H54 (cell line): ENCODE data around the gene PAK4.
"Not testable (repeated sequence)": the region's sequence is repeated elsewhere in the genome, so short reads cannot be mapped to it uniquely, and the experiment has no call there.

ENCODE experiments used
- DNase-seq: peaks from one replicate; pipeline ENCODE4 v3.0.0; 2011; ENCODE audit warnings: low spot score, mixed read lengths; ENCODE audit not compliant: insufficient read length
- FAIRE-seq: peaks from 3 replicates; lab custom pipeline; 2011; peaks lifted over from hg19 to GRCh38; lab: Jason Lieb, UNC
- POLR2A ChIP-seq: IDR thresholded peaks from 2 replicates; pipeline ENCODE4 v1.6.1; 2011; ENCODE audit warnings: low read depth, mild to moderate bottlenecking, low read length

The PAK4 gene

DNA sequence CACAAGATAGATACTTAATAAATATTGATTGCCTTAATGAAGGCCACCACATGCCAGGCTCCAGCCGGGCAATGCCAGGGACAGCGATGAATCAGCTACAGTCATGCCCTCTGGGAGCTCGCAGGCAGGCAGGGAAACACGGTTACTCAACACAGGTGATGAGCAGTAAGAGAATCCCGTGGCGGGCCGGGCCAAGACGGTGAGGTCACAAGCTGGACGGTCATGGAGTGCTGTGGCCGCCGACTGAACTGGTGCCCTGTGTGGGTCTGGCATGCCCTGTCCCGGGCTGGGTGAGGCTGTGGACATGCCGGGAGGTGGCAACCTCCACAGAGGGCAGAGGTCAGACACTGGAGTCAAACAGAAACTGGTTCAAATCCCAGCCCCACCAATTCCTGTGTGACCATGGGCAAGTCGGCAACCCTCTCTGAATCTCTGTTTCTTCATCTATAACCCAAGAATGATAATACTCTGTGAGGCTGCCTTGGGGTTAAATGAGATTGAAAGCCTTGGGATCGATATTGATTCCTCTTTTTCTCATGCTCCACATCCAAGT, 13.2 kb upstream of the PAK4 start:
- no peak for TF ChIP-seq POLR2A
- FAIRE-seq (peak; percentile 83), DNase-seq (peak; percentile 98)

DNA sequence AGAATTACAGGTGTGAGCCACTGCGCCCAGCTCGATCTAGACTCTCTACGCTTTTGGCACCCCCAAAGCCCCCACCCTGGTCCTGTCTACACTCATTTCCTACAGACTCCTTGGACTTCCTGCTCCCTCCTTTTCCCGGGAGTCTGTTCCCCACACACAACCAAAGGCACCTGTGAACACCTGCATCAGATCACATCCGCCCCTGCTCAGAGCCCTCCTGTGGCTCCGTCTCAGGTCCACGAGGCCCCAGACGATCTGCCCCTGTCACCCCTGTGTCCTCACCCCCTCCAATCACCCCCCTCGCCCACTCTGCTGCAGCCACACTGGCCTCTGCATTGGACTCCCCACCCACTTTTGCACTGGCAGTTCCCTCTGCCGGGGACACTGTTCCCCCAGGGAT, 12.4 kb upstream of the PAK4 start:
- no peak for TF ChIP-seq POLR2A
- FAIRE-seq (no peak), DNase-seq (no peak)

DNA sequence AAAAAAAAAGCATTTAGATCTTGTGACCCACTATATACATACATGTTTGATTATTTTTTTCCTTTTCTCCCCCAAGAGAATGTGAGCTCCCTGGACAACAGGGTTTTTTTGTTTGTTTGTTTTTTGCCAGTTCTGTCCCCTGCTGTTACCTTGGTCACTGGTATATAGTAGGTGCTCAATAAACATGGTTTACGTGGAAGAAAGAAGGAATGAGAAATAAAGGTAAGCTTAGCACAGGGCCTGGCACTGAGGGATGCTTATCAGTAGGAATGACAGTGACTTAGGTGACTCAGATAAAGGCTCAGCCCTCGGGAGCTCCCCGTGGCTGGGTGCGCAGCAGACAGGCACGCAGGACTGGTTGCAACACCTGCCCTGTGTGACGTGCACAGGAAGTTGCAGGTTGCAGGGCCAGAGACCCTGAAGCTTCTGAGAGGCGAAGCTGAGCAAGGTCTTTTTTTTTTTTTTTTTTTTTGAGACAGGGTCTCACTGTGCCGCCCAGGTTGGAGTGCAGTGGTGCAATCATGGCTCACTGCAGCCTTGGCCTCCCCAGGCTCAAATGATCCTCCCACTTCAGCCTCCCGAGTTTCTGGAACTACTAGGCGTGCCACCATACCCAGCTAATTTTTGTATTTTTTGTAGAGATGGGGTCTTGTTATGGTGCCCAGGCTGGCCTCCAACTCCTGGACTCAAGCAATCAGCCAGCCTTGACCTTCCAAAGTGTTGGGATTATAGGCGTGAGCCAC, 10.3 kb upstream of the PAK4 start:
- DNase-seq (no peak), FAIRE-seq (no peak)
- no peak for TF ChIP-seq POLR2A

DNA sequence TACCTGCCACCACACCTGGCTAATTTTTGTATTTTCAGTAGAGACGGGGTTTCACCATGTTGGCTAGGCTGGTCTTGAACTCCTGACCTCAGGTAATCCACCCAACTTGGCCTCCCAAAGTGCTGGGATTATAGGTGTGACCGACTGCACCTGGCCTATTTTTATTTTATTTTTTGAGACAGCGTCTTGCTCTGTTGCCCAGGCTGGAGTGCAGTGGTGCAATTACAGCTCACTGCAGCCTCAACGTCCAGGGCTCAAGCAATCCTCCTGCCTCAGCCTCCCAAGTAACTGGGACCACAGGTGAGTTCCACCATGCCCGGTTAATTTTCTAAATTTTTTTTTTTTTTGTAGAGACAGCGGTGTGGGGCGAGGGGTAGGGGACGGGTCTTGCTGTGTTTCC, 8.6 kb upstream of the PAK4 start:
- not testable (repeated sequence) for FAIRE-seq, DNase-seq

DNA sequence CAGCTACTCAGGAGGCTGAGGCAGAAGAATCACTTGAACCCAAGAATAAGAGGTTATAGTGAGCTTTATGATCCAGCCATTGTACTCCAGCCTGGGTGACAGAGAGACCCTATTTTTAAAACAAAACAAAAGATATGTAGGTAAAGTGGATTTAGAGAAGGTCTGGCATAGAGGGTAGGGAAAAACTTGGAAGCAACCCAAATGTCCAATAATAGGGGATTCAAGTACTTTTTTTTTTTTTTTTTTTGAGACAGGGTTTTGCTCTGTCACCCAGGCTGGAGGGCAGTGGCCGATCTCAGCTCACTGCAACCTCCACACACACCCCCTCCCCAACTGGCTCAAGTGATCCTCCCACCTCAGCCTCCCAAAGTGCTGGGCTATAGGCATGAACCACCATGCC, 5.8 kb upstream of the PAK4 start:
- DNase-seq (no peak), FAIRE-seq (no peak)
- no peak for TF ChIP-seq POLR2A

DNA sequence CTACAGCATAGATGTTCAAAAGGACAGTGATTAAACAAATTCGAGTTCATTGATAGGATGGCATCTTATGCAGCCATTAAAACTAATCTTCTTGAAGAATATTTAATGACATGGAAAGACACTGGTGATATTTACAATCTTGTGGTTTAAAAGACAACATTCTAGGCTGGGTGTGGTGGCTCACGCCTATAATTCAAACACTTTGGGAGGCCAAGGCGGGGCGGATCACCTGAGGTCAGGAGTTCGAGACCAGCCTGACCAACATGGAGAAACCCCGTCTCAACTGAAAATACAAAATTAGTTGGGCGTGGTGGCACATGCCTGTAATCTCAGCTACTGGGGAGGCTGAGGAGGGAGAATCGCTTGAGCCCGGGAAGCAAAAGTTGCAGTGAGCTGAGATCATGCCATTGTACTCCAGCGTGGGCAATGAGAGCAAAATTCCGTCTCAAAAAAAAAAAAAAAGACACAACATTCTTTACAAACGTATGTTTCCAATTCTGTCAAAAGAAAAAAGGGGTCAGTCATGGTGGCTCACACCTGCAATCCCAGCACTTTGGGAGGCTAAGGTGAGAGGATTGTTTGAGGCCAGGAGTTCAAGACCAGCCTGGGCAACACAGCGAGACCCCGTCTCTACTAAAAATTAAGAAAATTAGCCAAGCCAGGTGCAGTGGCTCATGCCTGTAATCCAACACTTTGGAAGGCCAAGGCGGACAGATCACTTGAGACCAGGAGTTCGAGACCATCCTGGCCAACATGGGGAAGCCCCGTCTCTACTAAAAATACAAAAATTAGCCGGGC, 2.5 kb upstream of the PAK4 start:
- no peak for FAIRE-seq
- no peak for DNase-seq
- TF ChIP-seq POLR2A, result no peak

DNA sequence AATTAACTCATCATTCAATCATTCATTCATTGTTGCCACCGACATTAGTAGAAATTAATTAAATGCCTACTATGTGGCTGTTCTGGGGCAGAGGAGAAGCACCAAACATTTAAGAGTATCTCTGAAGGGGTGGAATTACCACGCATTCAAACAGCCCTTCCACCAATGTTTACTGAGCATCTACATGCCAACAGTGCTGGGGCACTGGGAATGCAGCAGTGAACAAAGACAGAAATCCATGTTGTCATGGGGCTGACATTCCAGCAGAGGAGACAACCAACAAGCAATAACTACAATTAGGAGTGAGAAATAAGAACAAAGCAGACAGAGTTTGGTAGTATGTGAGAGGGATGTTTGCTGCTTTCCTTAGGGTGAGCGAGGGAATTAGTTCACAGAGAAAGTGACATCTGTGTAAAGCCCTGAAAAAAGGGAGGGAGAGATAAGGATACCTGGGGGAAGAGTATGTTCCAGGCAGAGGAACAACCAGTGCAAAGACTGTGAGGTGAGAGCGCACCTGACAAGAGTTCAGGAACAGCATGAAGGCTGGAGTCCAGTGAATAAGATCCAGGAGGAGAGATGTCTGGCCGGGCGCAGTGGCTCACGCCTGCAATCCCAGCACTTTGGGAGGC, 1.3 kb upstream of the PAK4 start:
- DNase-seq, result no peak
- no peak for TF ChIP-seq POLR2A
- FAIRE-seq, result no peak

DNA sequence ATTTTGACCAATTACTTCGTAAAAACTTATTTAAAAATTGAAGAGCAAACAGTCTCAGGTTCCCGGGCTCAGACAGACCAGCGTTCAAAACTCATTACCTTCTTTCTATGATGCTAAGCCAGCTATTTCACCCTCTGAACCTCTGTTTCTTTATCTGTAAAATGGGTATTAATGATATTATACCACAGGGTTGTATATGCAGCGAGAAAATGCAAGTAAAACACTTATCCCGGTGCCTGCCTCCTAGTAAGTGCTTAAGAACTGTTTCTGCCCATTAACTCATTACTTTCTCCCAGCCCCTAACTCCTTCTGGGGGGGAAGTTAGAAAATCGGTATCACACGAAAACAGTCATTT, 410 bp upstream of the PAK4 start:
- TF ChIP-seq POLR2A, result no peak
- DNase-seq (no peak), FAIRE-seq (no peak)

DNA sequence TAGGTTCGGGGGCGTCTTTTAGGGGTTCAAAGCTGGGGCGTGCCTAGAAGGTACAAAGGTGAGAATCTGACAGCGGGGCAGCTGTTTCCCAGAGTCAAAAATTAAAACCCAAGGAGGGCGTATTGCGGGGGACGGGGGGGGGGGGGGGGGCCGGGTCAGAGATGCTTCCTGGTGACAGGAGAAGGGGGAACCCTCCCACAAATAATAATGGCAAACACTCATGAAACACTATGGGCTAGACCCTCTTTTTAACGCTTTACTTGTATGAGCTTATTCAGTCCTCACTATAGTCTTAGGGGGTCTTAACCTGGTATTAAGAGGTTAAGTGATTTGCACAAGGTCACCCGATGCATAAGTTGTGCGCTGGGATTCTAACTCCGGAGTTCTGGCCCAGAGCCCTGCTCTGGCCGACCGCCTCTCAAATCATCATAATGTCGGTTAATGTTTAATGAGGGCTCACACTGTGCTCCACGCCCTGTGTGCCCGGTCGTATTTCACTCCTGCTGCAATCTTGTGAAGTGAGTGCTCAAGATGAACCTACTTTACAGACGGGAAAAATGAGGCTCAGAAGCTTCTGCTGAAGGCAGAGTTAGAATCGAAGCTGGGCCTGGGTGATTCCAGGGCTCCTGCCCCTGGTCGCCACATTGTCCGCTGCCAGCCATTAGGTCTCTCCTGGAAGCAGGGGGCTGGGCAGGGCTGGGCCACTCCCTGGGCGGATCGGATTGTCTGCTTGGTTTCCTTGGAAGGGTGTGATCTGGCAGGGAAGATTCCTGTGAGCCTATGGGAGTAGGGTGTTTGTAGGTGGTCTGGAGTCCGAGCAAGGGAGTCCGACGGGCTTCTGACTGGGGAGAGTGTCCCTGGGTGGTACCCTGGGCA, 964 bp downstream of the PAK4 start:
- DNase-seq (peak; percentile 53), FAIRE-seq (no peak)
- TF ChIP-seq POLR2A, result no peak

DNA sequence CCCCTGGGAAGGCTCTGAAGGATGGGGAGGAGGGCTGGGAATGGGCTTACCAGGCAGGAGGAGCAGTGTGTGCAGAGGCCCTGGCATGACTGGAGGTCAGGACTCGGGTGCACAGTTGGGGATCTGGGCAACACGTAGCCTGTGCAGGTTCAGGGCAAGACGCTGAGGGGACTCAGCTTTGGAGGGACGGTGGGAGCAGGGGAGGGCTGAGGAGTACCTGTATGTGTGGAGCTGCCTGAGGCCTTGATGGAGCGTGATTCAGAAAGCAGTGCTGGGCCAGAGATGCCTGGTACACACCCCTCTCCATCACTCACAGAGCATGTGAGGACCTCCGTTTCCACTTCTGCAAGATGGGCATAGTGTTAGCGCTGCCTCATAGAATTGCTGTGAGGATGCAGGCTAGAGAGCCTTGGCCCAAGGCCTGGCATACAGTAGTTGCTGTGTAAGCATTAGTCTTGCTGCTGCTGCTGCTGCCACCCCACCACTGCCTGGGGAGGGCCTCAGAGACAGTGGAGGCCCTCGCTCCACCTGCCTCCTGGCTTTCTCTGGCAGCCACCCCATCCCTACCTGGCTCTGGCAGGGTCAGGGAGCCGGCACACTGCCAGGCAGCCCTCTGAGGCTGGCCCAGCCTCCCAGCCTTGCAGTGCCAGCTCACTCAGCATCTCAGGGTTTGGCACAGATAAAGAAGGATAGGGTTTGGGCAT, 2.4 kb downstream of the PAK4 start:
- DNase-seq (no peak), FAIRE-seq (no peak)
- TF ChIP-seq POLR2A, result no peak

DNA sequence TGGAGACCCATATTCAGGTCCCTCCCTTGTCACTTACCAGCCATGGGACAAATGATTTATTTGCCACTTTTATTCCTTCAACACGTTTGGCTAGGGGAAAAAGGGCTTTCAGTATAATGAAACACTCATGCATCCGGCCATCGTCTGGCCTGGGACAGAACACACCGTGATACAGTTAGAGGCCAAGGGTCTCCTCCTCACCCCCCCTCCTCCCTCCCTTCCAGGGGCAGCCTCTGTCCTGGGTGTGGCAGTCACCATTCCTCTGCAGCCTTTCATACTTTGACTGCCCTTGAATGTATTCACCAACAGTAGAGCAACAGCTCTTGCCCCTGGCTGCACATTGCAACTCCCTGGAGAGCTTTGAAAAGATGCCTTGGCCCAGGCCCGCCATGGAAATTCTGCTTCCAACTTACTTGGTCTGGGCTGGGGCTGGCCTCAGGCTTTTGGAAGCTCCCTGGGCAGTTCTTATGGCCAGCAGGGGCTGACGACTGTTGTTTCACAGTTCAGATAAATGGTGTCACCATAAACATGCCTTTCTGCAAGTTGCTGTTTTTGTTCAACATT, 3.0 kb downstream of the PAK4 start:
- TF ChIP-seq POLR2A, result no peak
- DNase-seq (no peak), FAIRE-seq (no peak)

DNA sequence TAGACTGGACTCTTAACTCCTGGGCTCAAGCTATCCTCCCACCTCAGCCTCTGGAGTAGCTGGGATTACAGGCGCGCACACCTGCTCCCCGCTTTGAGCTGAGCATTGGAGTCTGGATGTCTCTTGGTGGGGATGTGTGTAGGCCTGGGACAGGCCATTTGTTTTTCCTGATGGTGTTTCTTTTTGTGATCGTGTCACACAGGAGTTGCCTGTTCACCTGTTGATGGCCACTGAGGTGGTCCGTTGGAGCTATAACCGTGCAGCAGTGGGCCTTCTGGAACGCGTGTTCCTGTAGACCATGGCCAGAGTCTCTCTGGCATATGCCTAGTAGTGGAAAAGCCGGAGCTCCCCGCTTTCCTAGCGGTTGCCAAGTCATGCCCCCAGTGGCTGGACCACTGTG, 3.5 kb downstream of the PAK4 start:
- TF ChIP-seq POLR2A, result no peak
- FAIRE-seq, result no peak
- DNase-seq, result no peak
